8988T (cell line): Measurements from ENCODE around the gene DAB1.
"Not testable (repeated sequence)": the region's sequence is repeated elsewhere in the genome, so short reads cannot be mapped to it uniquely, and the experiment has no call there.

Experiments used
- DNase-seq: peaks from one replicate; pipeline ENCODE4 v3.0.0; 2011

The DAB1 gene

DNA sequence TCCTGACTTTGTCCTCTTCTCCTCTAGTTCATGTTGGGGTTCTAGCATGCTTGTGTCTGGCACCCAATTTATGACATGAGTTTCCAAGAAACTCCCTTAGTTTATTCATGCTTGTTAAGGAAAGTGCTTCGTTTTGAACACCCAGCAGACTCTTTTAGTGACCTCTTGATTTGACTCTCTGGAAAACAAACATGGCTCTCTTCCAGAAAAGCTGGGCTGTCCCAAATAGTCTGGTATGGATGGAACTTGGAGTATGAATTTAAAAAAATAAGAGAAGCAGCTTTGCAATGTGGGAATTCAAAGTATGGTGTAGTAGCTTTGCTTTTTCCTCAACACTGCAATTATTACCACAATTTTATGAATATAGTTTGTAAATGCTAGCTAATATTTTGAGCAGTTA, 314.6 kb downstream of the DAB1 start:
- no peak for DNase-seq

GRCh38 chr1:57106296-57106695, 317.6 kb downstream of the DAB1 start:
- DNase-seq, result no peak

- DNase-seq, result no peak
Measured at GRCh38 chr1:57102561-57103326, 321.1 kb downstream of the DAB1 start.

DNA sequence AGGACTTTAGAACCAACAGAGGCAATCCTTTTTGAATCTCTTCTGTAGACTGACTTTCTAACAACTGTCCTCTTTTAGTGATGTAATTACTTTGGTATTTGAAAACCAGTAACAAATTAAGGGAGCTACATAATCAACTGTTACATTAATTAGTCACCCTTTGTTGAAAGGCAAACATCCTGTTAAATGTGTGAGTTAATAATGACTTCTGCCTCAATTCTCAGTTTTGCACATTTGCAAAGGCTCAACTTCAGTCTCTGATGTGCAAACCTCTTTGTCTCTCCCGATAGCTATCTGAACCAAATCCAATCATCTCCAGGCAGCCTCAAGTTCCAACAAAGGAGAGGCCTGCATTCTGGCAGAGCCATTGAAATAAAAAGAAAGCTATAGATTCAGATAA, 322.7 kb downstream of the DAB1 start:
- no peak for DNase-seq

DNA sequence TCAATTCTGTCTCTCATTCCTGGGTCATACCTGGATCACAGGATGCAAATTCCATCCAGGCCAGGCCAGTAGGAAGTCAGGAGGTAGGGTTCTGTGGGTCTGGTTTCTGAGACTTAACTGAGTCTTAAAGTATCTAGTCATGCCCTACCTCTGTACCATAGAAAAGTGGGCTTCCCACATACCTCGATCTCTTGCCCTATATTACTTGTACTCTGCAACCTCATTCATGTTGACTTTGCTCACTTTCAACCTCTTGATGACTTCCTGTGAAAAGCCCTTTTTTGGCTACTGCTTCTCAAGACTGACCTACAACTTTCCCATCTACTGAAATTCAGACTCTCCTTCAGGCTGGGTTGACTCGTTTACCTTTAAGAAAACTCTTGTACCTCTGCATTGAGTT, 329.1 kb downstream of the DAB1 start:
- DNase-seq, result no peak

DNA sequence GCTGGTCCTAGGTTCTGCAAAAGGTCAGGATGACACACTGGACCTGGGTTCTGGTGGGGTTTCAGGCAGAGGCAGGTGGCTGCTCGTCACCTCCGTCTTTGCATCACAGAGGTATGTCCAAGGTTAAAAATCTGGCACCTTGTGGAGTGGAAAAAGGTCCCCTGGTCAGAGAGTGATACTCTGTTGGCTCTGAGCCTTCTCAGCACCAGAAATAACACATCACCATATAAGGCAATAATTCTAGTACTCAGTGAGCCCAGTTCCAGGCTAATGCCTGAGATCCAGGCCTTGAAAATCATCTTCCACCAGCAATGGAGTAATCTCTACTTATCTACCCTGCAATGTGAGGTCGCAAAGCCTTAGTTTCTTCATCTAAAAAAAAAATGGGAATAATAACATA, 330.7 kb downstream of the DAB1 start:
- DNase-seq, result no peak

- no peak for DNase-seq
Measured at GRCh38 chr1:57091642-57092041, 332.2 kb downstream of the DAB1 start.

- DNase-seq, result no peak
Measured at GRCh38 chr1:57089855-57090254, 334.0 kb downstream of the DAB1 start.

DNA sequence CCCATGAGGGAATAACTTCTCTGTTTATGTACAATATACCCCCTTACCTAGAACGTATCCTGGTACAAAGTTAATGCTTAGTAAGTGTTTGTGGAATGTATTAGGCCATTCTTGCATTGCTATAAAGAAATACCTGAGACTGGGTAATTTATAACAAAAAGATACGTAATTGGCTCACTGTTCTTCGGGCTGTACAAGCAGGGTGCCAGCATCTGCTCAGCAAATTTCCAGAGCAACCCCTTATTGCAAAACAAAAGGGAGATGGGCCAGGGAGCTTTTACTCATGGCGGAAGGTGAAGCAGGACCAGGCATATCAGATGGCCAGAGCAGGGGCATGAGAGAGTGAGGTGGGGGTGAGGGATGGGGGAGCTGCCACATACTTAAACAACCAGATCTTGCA, 334.6 kb downstream of the DAB1 start:
- no peak for DNase-seq

DNA sequence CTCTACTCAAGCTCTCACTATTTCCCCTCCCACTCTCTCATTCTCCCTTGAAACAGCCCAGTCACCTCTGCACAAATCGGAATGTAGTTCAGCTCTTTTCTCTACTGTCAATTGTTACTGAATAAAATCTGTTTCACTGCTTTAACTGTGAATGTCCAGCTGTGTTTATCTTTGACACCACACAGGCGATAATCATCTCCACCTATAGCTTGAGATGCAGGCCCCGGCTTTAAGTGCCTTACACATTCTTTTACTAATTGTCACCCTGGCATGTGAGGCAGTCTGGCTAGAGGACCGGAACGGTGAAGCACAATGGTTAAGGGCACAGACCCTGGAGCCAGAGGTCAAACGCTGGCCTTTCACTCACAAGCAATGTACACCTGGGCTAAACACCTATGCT, 335.2 kb downstream of the DAB1 start:
- DNase-seq, result no peak

- DNase-seq, result not testable (repeated sequence)
Measured at GRCh38 chr1:57087660-57088059, 336.2 kb downstream of the DAB1 start.

DNA sequence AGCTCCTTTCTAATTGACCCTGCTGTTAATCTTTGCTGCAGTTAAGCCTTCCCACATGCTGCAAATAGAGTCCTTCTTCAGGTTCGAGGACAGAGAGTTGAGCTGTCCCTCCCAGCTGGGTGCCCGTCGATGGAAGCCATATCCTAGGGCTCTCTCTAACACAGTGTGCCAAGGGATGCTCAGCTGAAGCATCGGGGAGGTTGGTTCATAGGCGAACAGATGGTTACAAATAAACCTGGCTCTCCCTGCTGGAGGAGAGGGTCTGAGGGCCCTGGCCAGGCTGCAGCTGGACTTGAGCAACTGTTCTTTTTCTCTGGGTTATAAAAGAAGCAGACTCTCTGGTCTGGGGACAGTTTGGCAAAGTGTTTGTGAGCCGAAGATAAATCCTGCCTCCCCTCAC, 337.7 kb downstream of the DAB1 start:
- DNase-seq, result no peak

DNA sequence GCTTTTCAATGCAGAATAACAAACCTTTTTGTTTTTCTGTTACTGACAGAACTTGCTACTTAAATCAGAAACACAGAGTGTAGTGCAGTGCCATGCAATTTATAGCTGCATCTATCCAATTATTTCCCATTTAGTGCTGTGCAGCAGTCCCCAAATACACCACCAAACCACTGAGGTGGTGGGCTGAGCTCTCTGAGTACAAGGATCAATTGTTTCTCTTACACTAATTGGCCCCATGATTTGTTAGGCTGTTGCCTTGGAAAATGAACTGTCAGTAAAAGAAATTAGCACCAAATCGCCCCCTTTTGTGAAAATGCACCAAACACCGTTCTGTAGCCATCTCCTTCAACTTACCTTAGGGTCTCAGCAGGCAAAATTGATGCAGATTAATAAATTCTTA, 339.2 kb downstream of the DAB1 start:
- no peak for DNase-seq

- no peak for DNase-seq
Measured at GRCh38 chr1:57082711-57083439, 341.0 kb downstream of the DAB1 start.

DNA sequence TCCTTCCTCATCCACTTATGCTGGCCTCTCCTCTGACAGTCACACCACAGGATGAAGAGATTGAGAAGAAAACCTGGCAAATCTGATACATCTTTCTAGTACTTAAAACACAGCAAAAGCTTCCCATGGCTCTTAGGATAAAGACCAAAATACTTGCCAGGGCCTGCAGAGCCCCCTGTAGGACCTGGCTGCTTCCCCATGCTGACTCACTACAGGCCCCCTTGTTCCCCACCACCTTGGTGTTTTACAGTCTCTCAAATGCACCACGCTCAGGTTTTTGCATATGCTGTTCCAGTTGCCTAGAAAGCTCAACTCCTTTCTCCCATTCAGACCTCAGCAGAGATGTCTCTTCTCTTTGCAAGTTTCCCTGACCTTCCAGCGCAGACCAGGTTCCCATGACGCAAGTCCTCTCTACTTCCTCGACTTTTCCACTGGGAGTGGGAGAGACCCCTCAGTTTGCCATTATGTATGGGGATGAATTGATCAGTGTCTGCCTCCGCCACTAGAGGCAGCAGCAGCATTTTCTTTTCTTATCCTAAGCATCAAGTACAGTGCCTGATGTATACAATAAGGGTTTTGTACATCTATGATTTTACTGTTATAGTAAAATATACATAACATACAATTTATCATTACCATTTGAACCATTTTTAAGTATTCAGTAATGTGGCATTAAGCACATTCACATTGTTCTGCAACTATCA, 344.3 kb downstream of the DAB1 start:
- no peak for DNase-seq

DNA sequence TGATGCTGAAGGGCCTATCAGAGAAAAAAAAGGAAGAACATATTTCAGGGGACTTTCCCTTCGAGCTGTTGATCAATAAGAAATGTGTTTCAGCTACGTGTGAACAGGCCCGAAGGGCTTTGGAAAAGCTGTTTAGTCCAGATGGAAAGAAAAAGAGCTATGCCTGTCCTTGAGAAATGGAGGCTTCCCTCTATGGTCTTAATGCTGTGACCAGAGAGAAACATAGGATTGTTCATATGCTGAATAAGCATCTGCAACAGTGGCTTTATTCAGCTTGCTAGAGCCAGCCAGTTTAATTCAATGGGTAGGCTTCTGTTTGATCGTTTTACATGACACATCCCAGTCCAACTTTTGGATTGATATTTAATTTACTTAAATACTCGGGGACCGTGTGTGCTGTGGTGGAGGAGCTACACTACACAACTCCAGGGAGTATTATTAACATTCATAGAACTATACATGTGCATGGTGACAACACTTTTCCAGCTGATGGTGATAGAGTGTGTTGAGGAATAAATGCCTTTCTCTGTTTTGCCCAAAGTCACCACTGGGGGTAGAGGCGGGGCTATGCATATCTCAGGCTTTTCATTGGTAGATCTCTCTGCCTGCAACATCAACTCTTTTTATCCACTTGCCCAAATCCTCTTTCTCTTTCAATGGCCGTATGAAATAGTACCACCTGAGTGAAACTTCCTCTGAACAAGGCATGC, 351.3 kb downstream of the DAB1 start:
- no peak for DNase-seq

DNA sequence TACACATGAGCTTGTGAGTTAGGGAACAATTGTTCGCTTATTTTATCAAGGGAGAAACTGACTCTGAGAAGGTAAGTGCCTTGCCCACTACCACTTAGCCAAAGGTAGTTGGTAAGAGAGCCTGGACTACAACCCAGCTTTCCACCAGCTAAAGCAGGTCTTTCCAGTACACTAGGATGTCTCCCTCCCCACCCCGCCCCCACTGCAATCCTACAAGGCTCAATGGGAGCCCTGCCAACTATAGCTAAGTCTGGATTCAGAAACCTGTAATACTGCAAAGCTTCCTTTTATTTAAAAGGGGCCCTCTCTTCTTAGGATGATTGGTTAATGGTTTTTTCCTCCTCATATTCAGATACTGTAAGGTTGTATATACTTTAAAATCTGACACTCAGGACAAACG, 356.0 kb downstream of the DAB1 start:
- DNase-seq, result no peak

DNA sequence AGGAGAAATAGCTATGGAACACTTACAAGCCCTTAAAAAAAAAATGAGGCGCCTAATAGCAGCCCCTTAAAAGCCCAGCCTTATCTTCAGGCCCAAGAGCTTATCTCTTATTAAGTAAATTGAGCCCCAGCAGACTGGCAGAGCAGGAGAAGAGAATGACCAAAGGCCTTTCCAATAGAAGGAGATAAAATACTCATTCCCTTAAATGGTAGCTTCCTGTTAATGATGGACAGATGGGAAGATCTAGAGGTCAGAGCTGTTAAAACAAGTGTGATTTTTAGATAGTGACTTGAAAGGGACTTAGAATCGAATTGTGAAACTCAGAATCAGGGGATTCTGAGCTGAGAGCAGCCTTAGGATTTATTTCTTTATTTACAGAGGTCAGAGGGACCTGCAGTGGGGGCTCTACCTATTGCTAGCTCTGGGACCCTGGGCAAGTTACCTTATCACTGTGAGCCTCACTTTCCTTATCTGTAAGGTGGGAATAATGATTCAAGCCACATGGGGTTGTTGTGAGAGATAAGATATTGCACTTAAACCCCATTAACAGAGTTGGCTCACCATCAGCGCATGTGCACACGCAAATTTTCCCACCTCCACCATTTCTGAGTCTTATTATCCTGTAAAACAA, 356.8 kb downstream of the DAB1 start:
- DNase-seq, result no peak

GRCh38 chr1:57065442-57065841, 358.4 kb downstream of the DAB1 start:
- no peak for DNase-seq

GRCh38 chr1:57064379-57065140, 359.3 kb downstream of the DAB1 start:
- DNase-seq, result no peak

- DNase-seq, result no peak
Measured at GRCh38 chr1:57063406-57064125, 360.3 kb downstream of the DAB1 start.
